HG02938 (cell line): ENCODE measurements around the gene MSMB.

Experiments
- ATAC-seq: cut with Tn5 transposase; IDR thresholded peaks from one replicate; pipeline ENCODE4 v1.9.1; 2021; ENCODE audit warnings: mild to moderate bottlenecking, moderate library complexity; ENCODE audit not compliant: unreplicated experiment

Gene MSMB

GRCh38 chr10:46035923-46036849 lies 9.9 kb downstream of the MSMB start:
- no peak for ATAC-seq

GRCh38 chr10:46033602-46034011 lies 12.5 kb downstream of the MSMB start:
- ATAC-seq, result no peak

GRCh38 chr10:46031648-46032532 lies 14.2 kb downstream of the MSMB start:
- ATAC-seq, result no peak

- peak; percentile 98 for ATAC-seq
Measured at GRCh38 chr10:46030091-46030937, 15.8 kb downstream of the MSMB start, which contains the start of gene NCOA4. NCOA4 (minus strand) TSS chr10:46030623; CDS start chr10:46016680, 13,943 bp downstream.

- ATAC-seq, result no peak
Measured at GRCh38 chr10:46029461-46030030, 16.5 kb downstream of the MSMB start.

GRCh38 chr10:46028584-46029460 lies 17.2 kb downstream of the MSMB start:
- peak; percentile 48 for ATAC-seq

GRCh38 chr10:46026106-46026505 lies 20.0 kb downstream of the MSMB start:
- ATAC-seq, result no peak

- no peak for ATAC-seq
Measured at GRCh38 chr10:46025406-46025805, 20.7 kb downstream of the MSMB start.

GRCh38 chr10:46024948-46025347 lies 21.1 kb downstream of the MSMB start:
- ATAC-seq, result no peak

- ATAC-seq, result peak; percentile 75
Measured at GRCh38 chr10:46022978-46023702, 22.9 kb downstream of the MSMB start.

GRCh38 chr10:46020344-46020657 lies 25.8 kb downstream of the MSMB start:
- no peak for ATAC-seq

GRCh38 chr10:46019569-46020343 lies 26.3 kb downstream of the MSMB start:
- ATAC-seq, result no peak

GRCh38 chr10:46019177-46019528 lies 26.9 kb downstream of the MSMB start:
- ATAC-seq, result no peak

GRCh38 chr10:46018453-46019176 lies 27.5 kb downstream of the MSMB start:
- no peak for ATAC-seq

GRCh38 chr10:46017733-46018132 lies 28.3 kb downstream of the MSMB start:
- ATAC-seq, result no peak

GRCh38 chr10:46016811-46017210 lies 29.3 kb downstream of the MSMB start:
- no peak for ATAC-seq

GRCh38 chr10:46016190-46016589 lies 29.9 kb downstream of the MSMB start:
- ATAC-seq, result no peak
